ENCODE data around the gene NR1I2.

GRCh38 chr3:119800844-119801243 lies 18.9 kb downstream of the NR1I2 start:
- TF ChIP-seq ATF3 (IDR thresholded peaks at IDR 0.05) (no peak), TAF1 (conservative IDR thresholded peaks at IDR 0.05) (no peak), ZBTB33 (IDR thresholded peaks at IDR 0.05) (no peak), CTCF (IDR thresholded peaks at IDR 0.05; ENCODE audit: low read depth, low read length, missing input control) (no peak), RAD21 (IDR thresholded peaks at IDR 0.05) (no peak)

Data from liver (tissue), 3 donors.